Thyroid gland (tissue), 4 donors: ENCODE measurements around the gene SLC39A10. TPM values are rescaled to one million over a fixed set of nuclear protein-coding genes. Genes with fewer than 3 reads are reported as not detected.

Experiments used
- DNase-seq, 2 donors: peaks; one replicate each; pipeline ENCODE4 v3.0.0-alpha.2; 2019
- H3K27ac ChIP-seq, 3 donors: fragments of 200-600 bp; sonication (generic); 1 replicate in 2 of 3; 2 replicates in 1 of 3; pipeline ENCODE4 v1.5.1; 2016 to 2019; ENCODE audit warnings: mild to moderate bottlenecking in 1 of 3, moderate library complexity in 1 of 3
- H3K27me3 ChIP-seq: fragments of 200-600 bp; sonication (generic); one replicate; pipeline ENCODE4 v1.5.1; 2019
- H3K36me3 ChIP-seq, 2 donors: fragments of 200-600 bp; sonication (generic); one replicate each; pipeline ENCODE4 v1.5.1; 2016 to 2019
- H3K4me1 ChIP-seq, 2 donors: fragments of 200-600 bp; sonication (generic); one replicate each; pipeline ENCODE4 v1.5.1; 2017 to 2019
- H3K4me3 ChIP-seq, 3 donors: fragments of 200-600 bp; sonication (generic); replicated peaks in 1 of 3; 1 replicate in 2 of 3; 2 replicates in 1 of 3; pipeline ENCODE4 v1.5.1; 2016; ENCODE audit warnings: mild to moderate bottlenecking in 1 of 3
- H3K9me3 ChIP-seq: fragments of 200-600 bp; sonication (generic); one replicate; pipeline ENCODE4 v1.5.1; 2017
- CTCF ChIP-seq, 6 experiments: fragments of 200-600 bp in 3 of 6; fragments of 450-650 bp in 3 of 6; sonication (generic) in 3 of 6; IDR thresholded peaks; one replicate each; pipeline ENCODE4 v1.5.1; 2016 to 2019; ENCODE audit warnings: antibody characterized with exemption in 6 of 6, mild to moderate bottlenecking in 2 of 6, inconsistent platforms in 1 of 6, moderate library complexity in 1 of 6
- POLR2A ChIP-seq, 2 donors: fragments of 450-650 bp; IDR thresholded peaks; one replicate each; pipeline ENCODE4 v1.6.1; 2017; ENCODE audit warnings: antibody characterized with exemption in 2 of 2, mild to moderate bottlenecking in 2 of 2, moderate library complexity in 1 of 2
- WGBS, 2 donors: methylation state at CpG; one replicate each; pipeline ENCODE4 v1.1.5; 2017; 5-methylcytosine and 5-hydroxymethylcytosine counted together
- intact Hi-C: fragments of 100-400 bp; cut with DNase I; formaldehyde crosslinking; loops from one replicate; pipeline ENCODE4 v1.15.1; 2023
- total RNA-seq, 4 donors: library from RNA; depleted of rRNA; stranded (reverse); fragments of >200 nt; gene quantifications; one replicate each; pipeline ENCODE4 v1.2.3, GENCODE V29; 2016

The SLC39A10 gene
- total RNA-seq, 4 donors from 2014 or later, result 74.4 to 119 (median 93.5) TPM

- Histone ChIP-seq H3K4me3 (no peak overlapping the region), H3K27ac (no peak overlapping the region), H3K27me3 (no peaks in the 10 kb centered on the region), H3K9me3 (no peaks in the 10 kb centered on the region), H3K36me3 (peaks cover 12 to 15% of the 10 kb centered on the region in 2 donors), H3K4me1 (no peaks in the 10 kb centered on the region)
- intact Hi-C loops, result no loop called here
- TF ChIP-seq POLR2A (IDR thresholded peaks at IDR 0.05) (no peak), CTCF (IDR thresholded peaks at IDR 0.05) (no peak)
- WGBS, 2 donors, result 93% methylated on average over 2 of the region's 2 CpGs
- DNase-seq, result no peak
Measured at GRCh38 chr2:195709901-195710806, 53.1 kb downstream of the SLC39A10 start.

GRCh38 chr2:195711478-195711877, 54.5 kb downstream of the SLC39A10 start:
- TF ChIP-seq POLR2A (IDR thresholded peaks at IDR 0.05) (no peak), CTCF (IDR thresholded peaks at IDR 0.05) (no peak)
- Histone ChIP-seq H3K4me1 (no peaks in the 10 kb centered on the region), H3K27ac (no peak overlapping the region), H3K27me3 (no peaks in the 10 kb centered on the region), H3K4me3 (no peak overlapping the region), H3K9me3 (no peaks in the 10 kb centered on the region), H3K36me3 (peaks cover 12 to 16% of the 10 kb centered on the region in 2 donors)
- intact Hi-C loops, result no loop called here
- DNase-seq, result no peak

- 96 to 98% methylated on average over 4 of the region's 4 CpGs for WGBS, 2 donors
- no peaks in the 10 kb centered on the region for H3K27me3 ChIP-seq
- peaks cover 26 to 31% of the 10 kb centered on the region in 2 donors for H3K36me3 ChIP-seq
- no peak overlapping the region for H3K4me3 ChIP-seq
- no peak overlapping the region for H3K27ac ChIP-seq
- H3K9me3 ChIP-seq, result no peaks in the 10 kb centered on the region
- DNase-seq, result no peak
- TF ChIP-seq CTCF (IDR thresholded peaks at IDR 0.05) (no peak), POLR2A (IDR thresholded peaks at IDR 0.05) (no peak)
- intact Hi-C loops, result no loop called here
- H3K4me1 ChIP-seq, result no peaks in the 10 kb centered on the region
Measured at GRCh38 chr2:195716466-195716865, 59.4 kb downstream of the SLC39A10 start.

GRCh38 chr2:195721042-195721441, 64.0 kb downstream of the SLC39A10 start:
- Histone ChIP-seq H3K4me1 (no peaks in the 10 kb centered on the region), H3K27ac (no peak overlapping the region), H3K36me3 (peaks cover 17 to 23% of the 10 kb centered on the region in 2 donors), H3K27me3 (no peaks in the 10 kb centered on the region), H3K9me3 (no peaks in the 10 kb centered on the region), H3K4me3 (no peak overlapping the region)
- no peak for DNase-seq
- 97 to 98% methylated on average over 2 of the region's 2 CpGs for WGBS, 2 donors
- intact Hi-C loops, result no loop called here
- TF ChIP-seq POLR2A (IDR thresholded peaks at IDR 0.05) (no peak), CTCF (IDR thresholded peaks at IDR 0.05) (no peak)

- no peaks in the 10 kb centered on the region for H3K4me1 ChIP-seq
- 100% methylated on average over 1 of the region's 1 CpG for WGBS, 2 donors
- DNase-seq, result no peak
- no peaks in the 10 kb centered on the region for H3K27me3 ChIP-seq
- H3K9me3 ChIP-seq, result no peaks in the 10 kb centered on the region
- no peak overlapping the region for H3K4me3 ChIP-seq
- no peak for TF ChIP-seq POLR2A (IDR thresholded peaks at IDR 0.05)
- no peak for TF ChIP-seq CTCF (IDR thresholded peaks at IDR 0.05)
- peaks cover 11 to 17% of the 10 kb centered on the region in 2 donors for H3K36me3 ChIP-seq
- intact Hi-C loops, result no loop called here
- H3K27ac ChIP-seq, result no peak overlapping the region
Measured at GRCh38 chr2:195722075-195722474, 65.0 kb downstream of the SLC39A10 start.
